Peyer's patch (tissue), 4 donors: ENCODE results near the gene SORBS2.

ENCODE experiments used
- CTCF ChIP-seq, 6 experiments: fragments of 450-650 bp in 4 of 6; fragments of 200-600 bp in 2 of 6; sonication (generic) in 1 of 6; IDR thresholded peaks; one replicate each; pipeline ENCODE4 v1.5.1; 2017 to 2019; ENCODE audit warnings: antibody characterized with exemption in 6 of 6, mild to moderate bottlenecking in 3 of 6, moderate library complexity in 1 of 6
- POLR2A ChIP-seq, 2 donors: fragments of 450-650 bp; IDR thresholded peaks; one replicate each; pipeline ENCODE4 v1.5.1; 2017; ENCODE audit warnings: antibody characterized with exemption in 2 of 2, mild to moderate bottlenecking in 2 of 2, moderate library complexity in 2 of 2

- TF ChIP-seq CTCF (IDR thresholded peaks at IDR 0.05), result no peak
- TF ChIP-seq POLR2A (IDR thresholded peaks at IDR 0.05), result no peak
These were observed 222.7 kb downstream of the SORBS2 start for GRCh38 chr4:185589067-185589836.
